ENCODE data around the gene ENKUR.

- TF ChIP-seq CTCF (IDR thresholded peaks at IDR 0.05; ENCODE audit: insufficient read depth, low read length, poor library complexity, severe bottlenecking) (no peak), EZH2phosphoT487 (conservative IDR thresholded peaks at IDR 0.05; ENCODE audit: low read length) (no peak)
Measured at GRCh38 chr10:24938076-24938475, 77.9 kb downstream of the ENKUR start.

Data from SU-DHL-6 (cell line).